ENCODE measurements around the gene SLC38A6. TPM values are rescaled to one million over a fixed set of nuclear protein-coding genes. Genes with fewer than 3 reads are reported as not detected.

Gene SLC38A6
- total and polyA plus RNA-seq, 2 of the 13 experiments (the other 11 are each of a cell fraction or from before 2014, with no cell fraction given) = 6.9 to 22.1 TPM

DNA sequence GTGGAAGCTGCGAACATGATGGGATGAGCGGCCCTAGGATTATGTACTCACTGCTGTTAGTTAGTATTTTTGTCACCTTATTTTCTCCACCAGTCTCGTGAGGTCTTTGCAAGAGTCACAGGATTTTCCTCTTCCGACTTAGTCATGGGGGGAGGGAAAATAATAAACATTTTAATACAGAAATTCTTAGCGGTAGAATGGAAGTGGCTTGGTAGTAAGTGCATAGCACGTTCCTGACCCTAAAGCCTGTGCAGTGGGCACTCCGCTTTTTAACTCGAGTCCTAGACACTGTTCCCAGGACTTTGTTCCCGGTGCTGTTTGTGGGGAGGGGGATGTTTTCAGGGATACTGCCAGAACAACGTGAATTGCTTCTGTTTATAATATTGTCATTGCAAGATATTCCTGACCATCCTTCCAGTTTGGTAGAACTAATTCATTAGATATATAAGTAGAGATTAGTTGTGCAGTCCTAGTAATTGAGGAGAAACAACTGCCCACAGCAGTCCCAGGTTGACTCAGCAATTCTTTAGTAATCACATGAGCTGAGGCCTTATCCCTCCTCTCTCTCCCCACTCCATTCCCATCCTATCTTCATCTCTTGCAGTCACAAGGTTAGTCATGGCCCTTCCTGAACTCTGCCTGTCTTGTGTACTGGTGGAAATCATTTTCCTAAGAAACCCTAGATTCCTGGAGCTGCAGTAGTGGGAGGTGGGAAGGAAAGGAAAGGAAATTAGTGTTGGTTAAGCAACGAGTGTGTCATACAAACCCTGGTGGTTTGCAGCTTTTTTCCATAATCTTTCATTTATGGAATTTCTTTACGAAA lies 799 bp downstream of the SLC38A6 start (continued):
- TF ChIP-seq ZNF407 (CRISPR knock-in tag; IDR thresholded peaks at IDR 0.05; ENCODE audit: not compliant biosample characterization) = no peak
- no peak for TF ChIP-seq KMT2A (CRISPR knock-in tag; IDR thresholded peaks at IDR 0.05)
- TF ChIP-seq, protein P1, sequence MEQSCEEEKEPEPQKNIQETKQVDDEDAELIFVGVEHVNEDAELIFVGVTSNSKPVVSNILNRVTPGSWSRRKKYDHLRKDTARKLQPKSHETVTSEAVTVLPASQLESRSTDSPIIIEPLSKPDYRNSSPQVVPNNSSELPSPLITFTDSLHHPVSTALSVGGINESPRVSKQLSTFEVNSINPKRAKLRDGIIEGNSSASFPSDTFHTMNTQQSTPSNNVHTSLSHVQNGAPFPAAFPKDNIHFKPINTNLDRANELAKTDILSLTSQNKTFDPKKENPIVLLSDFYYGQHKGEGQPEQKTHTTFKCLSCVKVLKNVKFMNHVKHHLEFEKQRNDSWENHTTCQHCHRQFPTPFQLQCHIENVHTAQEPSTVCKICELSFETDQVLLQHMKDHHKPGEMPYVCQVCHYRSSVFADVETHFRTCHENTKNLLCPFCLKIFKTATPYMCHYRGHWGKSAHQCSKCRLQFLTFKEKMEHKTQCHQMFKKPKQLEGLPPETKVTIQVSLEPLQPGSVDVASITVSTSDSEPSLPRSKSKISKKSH (CRISPR knock-in tag; IDR thresholded peaks at IDR 0.05; ENCODE audit: borderline replicate concordance) = no peak
- no peak for TF ChIP-seq SOX13 (IDR thresholded peaks at IDR 0.05)
- TF ChIP-seq SOX13 (CRISPR knock-in tag; conservative IDR thresholded peaks at IDR 0.05 in 1 of 2, IDR thresholded peaks at IDR 0.05 in 1 of 2) = no peak
- TF ChIP-seq, protein P2, sequence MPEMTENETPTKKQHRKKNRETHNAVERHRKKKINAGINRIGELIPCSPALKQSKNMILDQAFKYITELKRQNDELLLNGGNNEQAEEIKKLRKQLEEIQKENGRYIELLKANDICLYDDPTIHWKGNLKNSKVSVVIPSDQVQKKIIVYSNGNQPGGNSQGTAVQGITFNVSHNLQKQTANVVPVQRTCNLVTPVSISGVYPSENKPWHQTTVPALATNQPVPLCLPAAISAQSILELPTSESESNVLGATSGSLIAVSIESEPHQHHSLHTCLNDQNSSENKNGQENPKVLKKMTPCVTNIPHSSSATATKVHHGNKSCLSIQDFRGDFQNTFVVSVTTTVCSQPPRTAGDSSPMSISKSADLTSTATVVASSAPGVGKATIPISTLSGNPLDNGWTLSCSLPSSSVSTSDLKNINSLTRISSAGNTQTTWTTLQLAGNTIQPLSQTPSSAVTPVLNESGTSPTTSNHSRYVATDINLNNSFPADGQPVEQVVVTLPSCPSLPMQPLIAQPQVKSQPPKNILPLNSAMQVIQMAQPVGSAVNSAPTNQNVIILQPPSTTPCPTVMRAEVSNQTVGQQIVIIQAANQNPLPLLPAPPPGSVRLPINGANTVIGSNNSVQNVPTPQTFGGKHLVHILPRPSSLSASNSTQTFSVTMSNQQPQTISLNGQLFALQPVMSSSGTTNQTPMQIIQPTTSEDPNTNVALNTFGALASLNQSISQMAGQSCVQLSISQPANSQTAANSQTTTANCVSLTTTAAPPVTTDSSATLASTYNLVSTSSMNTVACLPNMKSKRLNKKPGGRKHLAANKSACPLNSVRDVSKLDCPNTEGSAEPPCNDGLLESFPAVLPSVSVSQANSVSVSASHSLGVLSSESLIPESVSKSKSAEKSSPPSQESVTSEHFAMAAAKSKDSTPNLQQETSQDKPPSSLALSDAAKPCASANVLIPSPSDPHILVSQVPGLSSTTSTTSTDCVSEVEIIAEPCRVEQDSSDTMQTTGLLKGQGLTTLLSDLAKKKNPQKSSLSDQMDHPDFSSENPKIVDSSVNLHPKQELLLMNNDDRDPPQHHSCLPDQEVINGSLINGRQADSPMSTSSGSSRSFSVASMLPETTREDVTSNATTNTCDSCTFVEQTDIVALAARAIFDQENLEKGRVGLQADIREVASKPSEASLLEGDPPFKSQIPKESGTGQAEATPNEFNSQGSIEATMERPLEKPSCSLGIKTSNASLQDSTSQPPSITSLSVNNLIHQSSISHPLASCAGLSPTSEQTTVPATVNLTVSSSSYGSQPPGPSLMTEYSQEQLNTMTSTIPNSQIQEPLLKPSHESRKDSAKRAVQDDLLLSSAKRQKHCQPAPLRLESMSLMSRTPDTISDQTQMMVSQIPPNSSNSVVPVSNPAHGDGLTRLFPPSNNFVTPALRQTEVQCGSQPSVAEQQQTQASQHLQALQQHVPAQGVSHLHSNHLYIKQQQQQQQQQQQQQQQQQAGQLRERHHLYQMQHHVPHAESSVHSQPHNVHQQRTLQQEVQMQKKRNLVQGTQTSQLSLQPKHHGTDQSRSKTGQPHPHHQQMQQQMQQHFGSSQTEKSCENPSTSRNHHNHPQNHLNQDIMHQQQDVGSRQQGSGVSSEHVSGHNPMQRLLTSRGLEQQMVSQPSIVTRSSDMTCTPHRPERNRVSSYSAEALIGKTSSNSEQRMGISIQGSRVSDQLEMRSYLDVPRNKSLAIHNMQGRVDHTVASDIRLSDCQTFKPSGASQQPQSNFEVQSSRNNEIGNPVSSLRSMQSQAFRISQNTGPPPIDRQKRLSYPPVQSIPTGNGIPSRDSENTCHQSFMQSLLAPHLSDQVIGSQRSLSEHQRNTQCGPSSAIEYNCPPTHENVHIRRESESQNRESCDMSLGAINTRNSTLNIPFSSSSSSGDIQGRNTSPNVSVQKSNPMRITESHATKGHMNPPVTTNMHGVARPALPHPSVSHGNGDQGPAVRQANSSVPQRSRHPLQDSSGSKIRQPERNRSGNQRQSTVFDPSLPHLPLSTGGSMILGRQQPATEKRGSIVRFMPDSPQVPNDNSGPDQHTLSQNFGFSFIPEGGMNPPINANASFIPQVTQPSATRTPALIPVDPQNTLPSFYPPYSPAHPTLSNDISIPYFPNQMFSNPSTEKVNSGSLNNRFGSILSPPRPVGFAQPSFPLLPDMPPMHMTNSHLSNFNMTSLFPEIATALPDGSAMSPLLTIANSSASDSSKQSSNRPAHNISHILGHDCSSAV (CRISPR knock-in tag; IDR thresholded peaks at IDR 0.05; ENCODE audit: borderline replicate concordance) = no peak
- no peak for TF ChIP-seq ZSCAN22 (CRISPR knock-in tag; IDR thresholded peaks at IDR 0.05)

Data from HepG2 (cell line).